Right kidney (tissue), 1 donor: ENCODE results near the gene INPP1.
A peak's percentile ranks its signal among the peaks of the same experiment; 100 is the strongest.

ENCODE experiments used
- DNase-seq: peaks from one replicate; pipeline ENCODE4 v3.0.0-alpha.2; 2016

The INPP1 gene

DNA sequence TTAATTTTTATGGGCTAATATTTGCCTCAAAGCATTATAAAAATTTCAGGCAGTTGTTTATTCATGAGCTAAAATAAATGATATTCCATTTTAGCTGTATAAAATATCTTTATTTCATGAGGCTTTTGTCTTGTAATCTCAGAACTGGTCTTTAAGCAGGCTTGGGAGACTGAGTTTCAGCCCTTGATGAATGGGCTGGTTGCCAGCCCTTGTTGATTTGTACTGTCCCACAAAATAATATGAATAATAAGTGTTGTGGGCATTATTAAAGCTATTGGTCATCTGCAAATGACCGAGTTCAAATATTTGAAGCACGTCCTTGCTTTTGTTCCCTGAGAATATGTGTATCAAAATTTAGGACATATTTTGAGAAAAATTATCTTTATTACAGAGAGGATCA lies 18.2 kb downstream of the INPP1 start:
- no peak for DNase-seq

DNA sequence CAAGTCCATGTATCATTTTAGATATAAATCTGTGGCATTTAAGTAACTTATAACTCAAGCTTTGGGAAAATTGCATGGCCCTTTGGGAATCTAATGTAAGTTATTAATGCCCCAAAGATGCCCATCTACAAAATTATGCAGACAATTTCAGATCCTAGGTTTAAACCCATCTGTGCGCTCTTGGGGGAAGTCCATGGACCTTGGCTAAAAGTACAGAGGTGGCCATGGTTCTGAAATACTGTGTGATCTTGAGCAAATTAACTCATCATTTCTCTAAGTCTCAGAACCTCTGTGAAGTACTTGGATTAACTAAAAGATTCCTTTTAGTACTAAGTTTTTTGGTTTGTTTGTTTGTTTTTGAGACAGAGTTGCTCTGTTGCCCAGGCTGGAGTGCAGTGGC lies 19.5 kb downstream of the INPP1 start:
- DNase-seq, result no peak

DNA sequence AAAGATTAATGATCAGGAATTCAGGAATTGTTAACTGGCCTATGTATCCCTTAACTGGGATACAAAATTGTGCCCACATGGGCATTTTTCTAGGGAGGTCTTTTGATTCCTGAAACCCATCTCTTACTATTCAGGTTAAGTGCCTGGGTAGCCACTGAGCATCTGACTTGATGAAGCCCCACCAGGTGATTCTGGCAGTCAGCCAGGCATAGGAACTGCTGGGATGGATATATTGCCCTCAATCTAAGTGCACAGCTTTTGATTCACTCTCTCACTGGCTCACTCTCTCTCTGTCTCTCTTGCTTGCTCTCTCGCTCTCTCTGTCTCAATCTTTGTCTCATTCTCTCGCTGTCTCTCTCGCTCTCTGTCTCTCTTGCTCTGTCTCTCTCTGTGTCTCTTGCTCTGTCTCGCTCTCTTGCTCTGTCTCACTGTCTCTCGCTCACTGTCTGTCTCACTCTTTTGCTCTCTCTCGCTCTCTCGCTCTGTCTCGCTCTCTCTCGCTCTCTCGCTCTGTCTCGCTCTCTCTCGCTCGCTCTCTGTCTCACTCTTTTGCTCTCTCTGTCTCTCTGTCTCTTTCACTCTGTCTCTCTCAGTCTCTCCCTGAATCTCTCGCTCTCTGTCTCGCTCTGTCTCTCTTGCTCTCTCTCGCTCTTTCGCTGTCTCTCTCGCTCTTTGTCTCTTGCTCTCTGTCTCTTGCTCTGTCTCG lies 22.3 kb downstream of the INPP1 start:
- DNase-seq, result no peak

DNA sequence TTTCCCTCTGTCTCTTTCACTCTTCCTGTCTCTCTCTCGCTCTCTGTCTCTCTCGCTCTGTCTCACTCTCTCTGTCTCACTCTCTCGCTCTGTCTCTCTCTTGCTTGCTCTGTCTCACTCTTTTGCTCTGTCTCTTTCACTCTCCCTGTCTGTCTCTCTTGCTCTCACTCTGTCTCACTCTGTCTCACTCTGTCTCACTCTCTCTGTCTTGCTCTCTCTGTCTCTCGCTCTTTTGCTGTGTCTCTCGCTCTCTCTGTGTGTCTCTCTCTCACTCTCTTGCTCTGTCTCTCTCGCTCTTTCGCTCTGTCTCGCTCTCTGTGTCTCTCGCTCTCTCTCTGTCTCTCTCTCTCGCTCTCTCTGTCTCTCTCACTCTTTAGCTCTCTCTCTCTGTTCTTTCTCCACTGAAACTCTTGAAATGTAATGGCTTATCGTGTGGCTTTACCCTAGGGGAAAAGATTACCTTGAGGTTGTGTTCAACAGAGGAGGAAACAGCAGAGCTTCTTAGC lies 22.9 kb downstream of the INPP1 start:
- no peak for DNase-seq

DNA sequence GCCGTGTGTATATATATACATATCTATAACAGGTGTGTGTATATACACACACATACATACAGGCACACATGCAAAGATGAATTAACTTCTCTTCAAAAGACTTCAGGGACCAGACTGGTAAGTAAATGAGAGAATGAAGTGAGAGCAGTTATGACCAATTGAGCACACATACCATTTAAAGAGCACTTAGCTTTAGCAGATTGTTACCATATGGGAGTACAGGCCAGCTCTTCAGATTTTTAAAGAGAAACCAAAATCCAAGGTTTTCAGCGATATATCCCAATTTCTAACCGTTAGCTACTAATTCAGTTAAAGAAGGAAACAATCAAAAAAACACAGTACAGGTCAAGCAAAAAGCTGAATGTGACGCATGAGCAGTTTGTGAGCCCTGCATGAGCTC lies 23.7 kb downstream of the INPP1 start:
- no peak for DNase-seq

DNA sequence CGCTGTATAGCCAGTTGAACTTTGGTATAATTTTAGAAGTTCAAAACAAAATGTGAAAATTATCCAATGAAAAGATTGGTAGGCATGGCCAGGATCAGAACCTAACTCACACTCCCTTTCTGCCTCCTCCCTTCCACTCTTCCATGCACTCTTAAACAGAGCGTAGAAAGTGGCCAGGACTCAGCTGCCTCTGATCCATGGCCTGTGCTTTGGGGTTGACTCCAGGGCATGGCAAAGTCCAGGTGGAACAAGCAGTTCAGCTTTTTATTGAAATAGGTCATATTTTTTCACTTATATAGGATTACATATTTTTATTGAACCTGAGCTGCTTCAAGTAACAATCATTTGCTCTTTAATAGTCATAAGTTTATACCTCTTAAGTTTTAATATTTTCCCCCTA lies 26.2 kb downstream of the INPP1 start:
- DNase-seq, result no peak

DNA sequence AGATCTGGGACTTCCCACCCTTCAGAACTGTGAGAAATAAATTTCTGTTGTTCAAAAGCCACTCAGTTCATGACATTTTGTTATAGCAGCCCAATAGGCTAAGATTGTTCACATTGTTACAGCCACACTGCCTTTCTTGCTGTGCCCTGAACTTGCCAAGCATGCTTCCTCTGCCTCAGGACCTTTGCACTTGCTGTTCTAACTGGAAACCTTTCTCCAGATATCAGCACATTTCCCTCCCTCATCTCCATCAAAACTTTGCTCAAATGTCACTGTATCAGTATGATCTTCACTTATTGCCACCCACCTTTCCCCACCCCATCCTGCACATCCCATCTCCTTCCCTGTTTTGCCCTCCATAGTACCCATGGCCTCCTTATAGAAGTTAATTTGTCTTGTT lies 32.7 kb downstream of the INPP1 start:
- no peak for DNase-seq

DNA sequence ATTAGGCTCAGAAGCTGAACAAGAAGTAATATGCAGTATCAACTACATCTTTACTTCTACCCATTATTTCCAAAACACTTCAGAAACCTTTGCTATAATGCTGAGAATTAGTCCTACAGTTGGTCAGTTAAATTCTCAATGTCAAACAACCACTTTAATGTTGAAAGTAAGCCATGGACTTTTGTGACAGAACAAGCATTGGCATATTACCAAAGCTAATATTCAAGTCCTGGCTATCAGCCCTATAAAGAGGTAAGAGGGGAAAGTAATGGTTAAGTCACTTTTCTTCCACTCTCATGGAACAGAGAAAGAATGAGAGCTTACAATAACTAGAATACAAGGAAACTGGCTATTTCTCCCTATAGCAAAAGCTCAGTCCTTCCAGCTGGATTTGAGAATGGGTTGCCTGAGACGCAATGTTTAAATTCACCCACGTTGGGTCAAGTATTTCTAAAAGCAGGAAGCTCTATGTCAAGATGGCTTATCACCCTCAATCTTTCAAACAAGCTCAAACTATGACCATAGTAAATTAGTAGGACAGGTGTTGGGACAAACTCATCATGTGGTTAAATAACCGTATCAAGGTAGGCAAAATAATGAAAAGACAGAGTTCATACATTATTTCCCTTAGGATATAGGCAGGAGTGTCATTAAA lies 33.3 kb downstream of the INPP1 start:
- no peak for DNase-seq

DNA sequence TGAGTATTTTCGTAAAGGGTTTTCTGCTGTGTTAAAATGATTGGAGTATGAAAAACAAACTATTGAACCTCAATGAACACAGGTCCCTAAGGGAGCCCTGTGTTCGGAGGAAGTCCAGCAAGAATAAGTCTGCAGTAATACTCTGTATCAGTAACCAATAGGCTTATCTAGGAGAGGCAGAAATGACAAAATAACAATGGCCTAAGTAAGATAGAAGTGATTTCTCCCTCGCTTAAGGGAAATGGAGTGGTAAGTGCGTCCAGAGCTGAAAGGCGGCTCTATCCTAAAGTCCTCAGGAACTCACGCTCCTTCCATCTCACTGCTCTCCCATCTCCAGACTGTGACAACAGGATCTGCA lies 35.5 kb downstream of the INPP1 start:
- DNase-seq, result no peak

DNA sequence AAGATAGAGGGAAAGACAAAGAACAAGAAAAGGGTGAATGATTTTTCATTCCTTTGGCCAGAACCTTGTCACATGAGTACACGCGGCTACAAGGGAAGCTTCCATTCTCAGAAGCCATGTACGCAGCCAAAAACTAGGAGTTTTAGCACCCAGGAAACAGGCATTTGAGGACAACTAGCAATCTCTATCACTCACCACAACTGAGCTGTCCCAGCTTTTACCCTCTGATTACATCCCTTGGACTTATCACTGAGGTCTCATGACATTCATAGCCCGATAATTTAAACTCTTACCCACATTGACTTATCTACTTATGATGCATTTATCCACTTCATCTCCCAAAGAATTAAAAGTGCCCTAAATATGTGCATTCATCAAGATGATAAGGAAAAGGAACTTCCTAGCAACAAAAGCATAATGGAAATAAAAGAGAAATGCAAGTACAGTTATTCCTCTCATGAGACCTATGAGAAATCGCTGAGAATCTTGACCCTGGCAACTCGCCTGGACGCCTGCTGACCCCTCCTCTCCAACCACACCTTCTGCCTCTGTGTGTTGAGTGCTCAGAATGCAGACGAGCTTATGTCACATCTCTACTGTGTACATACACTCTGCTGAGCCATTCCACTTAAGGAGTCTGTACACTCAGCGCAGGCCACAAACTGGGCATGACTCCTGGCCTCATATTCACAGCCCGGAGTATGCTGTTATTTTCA lies 36.0 kb downstream of the INPP1 start:
- no peak for DNase-seq

DNA sequence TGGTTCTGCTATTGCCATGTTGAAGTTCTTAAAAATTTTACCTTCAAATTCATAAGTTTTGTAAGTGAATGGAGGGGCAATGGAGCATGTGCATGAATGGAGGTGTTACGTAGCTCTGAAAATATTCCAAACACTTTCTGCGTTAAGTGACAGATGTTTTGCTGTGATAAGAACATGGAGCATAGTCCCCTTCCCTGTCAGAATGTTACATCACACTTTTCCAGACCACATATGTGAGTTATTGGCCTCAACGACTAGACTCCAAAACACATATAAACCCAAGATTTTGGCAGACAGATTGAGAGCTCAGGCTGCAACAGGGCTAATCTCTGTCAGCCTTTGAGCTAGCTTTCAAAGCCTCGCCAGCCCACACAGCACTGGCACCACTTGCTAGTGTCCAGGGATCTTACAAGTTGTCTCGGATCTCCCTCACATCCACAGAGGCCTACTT lies 37.6 kb downstream of the INPP1 start:
- DNase-seq, result no peak

DNA sequence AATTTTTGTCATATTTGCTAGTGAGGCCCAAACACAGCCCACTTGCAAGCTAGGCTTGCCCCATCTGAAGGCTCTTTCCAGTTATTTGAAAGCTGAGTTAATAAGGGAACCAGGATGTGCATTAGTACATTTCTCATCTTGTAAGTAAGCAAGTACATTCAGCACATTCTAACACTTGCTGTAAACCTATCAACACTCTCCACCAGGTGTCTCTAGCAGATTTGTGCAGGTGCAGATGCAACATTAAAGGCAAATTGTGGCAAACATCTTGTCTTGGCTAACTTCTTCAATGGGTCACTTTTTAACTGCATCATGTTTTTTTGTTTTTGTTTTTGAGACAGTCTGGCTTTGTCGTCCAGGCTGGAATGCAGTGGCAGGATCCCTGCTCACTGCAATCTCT lies 39.5 kb downstream of the INPP1 start:
- peak; percentile 7 for DNase-seq

DNA sequence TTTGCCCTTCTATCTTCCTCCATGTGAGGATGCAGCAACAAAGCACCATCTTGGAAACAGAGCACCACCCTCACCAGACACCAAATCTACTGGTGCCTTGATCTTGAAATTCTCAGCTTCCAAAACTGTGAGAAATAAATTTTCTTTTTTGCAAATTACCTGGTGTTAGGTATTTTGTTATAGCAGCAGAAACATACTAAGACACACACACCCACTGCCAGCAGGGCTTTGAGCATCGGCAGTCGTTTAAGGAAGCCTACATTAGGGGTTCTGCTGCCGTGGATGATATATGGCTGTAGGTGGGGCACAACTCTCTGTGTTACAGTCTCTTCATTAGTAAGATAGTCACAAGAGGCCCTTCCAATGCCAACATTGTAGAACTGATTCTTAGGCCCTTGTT lies 44.0 kb downstream of the INPP1 start:
- DNase-seq, result no peak

DNA sequence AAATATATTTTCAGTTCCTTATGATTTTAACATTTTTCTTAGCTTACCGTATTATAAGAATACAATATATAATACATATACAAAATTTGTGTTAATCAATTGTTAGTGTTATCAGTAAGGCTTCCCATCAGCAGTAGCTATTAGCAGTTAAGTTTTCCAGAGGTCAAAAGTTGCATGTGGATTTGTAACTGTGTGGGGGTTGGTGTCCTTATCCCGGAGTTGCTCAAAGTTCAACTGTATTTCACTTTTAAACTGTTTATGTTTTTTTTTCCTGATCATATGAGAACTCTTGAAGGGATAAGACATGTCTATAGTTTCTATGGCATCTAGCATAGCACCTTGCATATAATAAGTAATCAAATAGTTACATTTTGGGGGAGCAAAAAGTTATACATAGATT lies 52.9 kb downstream of the INPP1 start:
- no peak for DNase-seq

DNA sequence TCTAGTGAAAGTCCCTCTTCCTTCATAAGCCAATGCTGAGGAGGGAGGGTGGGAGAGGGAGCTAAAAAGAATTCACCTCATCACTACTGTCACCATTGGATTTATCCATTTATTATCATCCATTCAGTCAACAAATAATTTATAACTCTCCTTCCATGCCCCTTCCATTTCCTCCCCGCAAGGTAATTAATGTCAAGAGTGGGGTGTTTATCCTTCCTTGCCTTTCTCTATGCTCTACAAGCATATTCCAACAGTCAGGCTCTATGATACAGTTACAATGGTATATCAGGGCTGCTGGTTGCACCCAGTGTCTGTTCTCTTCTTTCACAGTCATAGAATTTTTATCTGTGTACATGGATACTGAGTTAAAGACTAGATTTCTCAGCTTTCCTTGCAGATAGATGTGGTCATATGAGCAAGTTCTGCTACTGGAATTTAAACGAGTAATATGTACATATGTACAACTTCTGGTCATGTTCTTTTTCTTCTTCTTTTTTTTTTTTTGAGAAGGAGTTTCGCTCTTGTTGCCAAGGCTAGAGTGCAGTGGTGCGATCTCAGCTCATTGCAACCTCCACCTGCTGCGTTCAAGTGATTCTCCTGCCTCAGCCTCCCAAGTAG lies 59.7 kb downstream of the INPP1 start:
- DNase-seq, result no peak

DNA sequence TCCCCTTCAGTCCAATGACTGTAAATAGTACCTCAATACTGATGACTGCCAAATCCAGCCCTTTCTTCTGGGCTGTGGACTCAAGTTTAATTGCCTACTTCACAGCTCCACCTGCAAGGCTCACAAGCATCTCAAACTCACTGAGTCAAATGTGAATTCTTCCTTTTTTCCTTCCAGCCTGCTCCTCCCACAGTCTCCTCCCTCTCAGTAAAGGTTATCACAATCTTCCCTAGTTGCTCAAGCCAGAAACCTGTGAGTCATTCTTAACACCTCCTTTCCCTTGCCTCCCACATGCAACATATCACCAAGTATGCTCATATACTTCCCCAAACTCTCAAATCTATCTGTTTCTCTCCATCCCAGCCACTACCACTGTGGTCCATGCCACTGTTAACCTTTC lies 61.1 kb downstream of the INPP1 start:
- DNase-seq, result no peak

DNA sequence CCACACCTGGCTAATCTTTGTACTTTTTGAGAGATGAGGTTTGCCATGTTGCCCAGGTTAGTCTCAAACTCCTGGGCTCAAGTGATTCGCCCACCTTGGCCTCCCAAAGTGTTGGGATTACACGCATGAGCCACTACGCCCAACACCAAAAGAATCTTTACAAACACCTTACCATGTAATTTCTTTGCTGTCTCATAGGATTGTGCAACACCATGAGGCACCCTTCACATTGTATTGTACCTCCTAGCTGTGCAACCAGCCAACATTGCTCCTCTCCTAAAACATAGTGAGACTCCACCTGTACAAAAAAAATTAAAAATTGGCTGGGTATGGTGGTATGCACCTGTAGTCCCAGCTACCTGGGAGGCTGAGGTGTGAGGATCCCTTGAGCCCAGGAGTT lies 61.7 kb downstream of the INPP1 start:
- DNase-seq, result no peak

DNA sequence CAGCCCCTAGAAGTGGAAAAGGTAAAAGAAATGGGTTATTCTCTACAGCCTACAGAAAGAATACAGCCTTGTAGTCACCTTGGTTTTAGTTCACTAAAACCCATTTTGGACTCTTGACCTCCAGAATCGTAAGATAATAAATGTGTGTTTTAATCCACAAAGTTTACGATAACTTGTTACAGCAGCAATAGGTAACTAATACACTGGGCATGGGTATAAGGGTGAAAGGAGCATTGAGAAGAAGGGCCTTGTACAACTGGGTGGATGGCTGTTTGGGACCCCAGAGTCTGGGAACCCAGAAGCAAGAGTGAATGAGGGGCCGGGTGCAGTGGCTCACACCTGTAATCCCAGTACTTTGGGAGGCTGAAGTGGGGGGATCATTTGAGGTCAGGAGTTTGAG lies 62.6 kb downstream of the INPP1 start:
- no peak for DNase-seq

DNA sequence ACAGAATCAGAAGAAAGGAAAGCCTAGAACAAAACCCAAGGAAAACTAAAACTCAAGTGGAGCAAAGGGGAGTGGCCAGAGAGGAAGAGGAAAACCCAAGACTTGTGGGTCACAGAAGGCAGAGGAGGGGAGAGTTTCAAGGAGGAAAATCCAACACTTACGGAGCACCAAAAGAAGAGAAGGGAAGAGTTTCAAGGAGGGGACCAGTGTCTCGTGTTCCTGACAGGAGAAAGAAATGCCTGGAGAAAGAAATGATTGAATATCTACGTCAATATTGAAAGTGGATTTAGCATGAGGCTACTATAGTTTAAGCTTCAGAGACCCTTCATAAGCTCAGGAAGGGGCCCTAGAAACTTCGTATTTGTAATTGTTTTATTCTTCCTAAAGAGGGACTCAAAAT lies 63.4 kb downstream of the INPP1 start:
- DNase-seq, result no peak

DNA sequence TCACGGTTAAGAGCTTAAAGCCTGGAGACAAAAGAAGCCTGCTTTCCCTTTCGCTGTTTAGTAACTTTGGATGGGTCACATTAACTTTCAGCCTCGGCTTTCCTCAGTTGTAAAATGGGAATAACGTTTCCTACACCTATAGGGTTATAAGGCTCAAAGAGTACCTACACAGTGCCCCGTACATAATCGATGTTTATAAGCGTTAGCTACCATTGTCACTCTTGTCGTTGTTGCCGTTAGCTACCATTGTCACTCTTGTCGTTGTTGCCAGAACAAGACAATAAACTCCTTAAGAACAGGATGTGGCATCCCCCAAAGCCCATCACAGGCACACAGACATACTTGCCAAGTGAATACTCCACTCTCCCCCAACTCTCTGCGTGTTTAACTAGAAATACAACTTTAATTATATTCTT lies 63.9 kb downstream of the INPP1 start:
- no peak for DNase-seq

DNA sequence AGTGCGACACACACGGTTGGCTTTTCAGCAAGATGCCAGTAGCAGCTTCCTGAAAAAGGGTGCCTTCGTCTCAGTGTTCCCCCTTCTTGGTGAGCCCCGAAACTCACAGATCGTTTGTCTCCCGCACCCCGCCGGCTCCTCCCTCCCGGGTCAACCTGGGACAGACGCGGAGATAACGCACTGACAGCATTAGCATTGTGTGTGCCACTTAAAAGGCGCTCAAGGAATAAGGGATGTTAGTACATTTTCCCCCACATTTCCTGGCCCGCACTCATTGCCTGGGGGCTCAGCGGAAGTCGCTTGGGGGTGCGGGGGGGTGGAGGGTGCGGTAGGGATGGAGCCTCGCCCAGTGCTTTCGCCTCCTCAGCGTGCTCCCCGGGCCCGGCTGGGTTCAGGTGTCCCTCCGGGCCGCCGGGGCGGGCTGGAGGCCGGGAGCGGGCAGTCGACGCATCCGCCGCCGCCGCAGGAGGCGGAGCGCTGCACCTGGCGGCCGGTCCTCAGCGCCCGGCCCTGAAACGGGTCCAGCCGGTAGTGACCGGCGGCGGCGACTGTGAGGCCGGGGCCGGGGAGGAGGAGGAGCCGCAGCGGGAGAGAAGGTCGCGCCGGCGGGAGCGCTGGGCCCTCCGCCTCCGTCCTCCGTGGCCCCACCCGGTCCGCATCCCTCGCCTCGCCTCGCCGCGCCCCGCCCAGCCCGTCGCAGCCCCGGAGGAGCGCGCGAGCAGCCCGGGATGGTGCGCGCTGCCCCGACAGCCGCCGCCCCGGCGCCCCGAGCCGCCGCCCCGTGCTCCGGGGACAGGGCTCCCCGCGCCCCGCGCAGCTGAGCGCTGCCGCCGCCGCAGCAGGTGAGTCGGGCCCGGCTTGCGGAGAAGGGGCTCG lies 64.5 kb downstream of the INPP1 start, which contains the start of gene MFSD6:
Gene MFSD6, plus strand, starts transcription at position 694 of the 876 bp plus-strand sequence. CDS start 27,675 bp downstream, outside the sequence.
- peak; percentile 76 for DNase-seq
